ENCODE results near the gene GOT1.

GOT1 gene

DNA sequence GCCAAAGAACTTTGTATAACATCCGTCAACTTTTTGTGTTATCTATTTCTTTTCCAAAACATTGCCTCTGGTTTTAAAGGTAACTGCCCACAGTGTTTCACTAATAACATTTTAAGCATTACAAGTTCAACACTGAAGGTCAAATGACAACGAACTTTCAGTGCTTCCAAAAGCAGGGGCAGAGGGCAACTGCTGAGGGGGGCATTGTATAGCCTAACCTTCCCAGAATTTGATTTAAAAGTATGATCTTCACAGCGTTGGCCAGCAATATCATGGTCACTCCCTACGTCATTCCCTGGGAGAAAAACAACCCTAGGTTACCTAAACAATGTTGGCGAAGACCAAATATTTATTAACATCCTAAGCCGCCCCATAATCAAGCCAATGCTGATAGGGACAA is 2.5 kb upstream of the GOT1 start:
- DNase-seq = no peak

DNA sequence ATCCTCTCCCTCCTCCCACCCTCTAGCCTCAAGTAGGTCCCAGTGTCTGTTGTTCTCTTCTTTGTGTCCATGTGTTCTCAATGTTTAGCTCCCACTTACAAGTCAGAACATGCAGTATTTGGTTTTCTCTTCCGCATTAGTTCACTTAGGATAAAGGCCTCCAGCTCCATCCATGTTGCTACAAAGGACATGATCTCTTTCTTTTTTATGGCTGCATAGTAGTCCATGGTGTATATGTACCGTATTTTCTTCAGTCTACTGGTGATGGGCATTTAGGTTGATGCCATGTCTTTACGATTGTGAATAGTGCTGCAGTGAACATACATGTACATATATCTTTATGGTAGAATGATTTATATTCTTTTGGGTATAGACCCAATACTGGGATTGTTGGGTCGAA is 1.6 kb upstream of the GOT1 start:
- DNase-seq = no peak

DNA sequence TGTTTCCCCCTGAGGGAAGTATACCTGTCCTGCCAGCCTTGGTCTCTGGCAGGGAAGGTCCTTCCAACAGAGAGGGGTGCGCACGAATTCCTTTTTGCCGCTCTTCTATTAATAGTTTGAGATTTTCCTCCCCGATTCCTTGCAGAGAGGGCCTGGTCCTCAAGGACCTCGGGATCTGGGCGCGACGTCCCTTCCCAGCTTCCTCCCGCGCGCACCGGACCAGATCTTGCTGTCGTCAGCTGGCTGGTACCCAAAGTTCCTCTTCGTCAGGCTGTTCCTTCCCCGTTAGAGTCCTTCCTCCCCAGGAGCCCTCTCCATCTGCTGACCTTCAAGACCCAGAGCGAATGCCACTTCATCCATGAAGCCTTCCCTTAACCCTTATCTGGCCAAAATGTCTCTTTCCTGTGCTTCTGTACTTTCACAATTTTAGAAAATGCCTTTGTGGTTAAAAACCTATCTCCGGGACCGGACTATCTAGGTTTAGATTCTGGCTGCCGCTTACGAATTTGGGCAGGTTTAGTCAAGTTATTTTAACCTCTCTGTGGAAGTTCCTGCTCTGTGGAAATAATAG is 851 bp upstream of the GOT1 start:
- peak in 1 of 2 experiments; percentile 35 for DNase-seq

- DNase-seq = no peak
These were observed 341 bp downstream of the GOT1 start for GRCh38 chr10:99430116-99430450.

DNA sequence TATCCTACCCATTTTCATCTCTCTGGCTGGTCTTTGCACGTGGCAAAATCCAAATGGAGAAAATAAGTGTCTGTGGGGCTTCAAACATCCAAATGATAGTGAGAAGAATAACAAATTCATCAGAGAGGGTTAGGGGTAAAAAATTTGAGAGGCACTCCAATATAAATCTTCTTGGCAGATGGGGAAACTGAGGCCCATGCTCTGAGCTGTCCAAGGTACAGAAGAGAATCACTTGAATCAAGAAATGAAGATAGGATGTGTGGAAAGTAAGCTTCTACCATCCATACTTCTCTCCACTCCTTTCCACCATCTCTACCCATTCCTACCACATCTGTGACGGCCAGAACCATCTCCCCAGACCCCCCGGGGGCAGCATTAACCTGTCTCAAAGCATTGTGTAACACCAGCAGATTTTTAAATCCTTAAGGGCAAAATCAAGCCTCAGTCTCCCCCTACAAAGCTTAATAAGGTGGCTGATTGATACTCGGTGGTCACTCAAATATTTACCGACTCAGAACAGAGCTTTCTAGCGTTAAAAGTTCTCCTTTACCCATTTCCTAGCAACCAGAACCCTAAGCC is 818 bp downstream of the GOT1 start:
- DNase-seq = no peak

DNA sequence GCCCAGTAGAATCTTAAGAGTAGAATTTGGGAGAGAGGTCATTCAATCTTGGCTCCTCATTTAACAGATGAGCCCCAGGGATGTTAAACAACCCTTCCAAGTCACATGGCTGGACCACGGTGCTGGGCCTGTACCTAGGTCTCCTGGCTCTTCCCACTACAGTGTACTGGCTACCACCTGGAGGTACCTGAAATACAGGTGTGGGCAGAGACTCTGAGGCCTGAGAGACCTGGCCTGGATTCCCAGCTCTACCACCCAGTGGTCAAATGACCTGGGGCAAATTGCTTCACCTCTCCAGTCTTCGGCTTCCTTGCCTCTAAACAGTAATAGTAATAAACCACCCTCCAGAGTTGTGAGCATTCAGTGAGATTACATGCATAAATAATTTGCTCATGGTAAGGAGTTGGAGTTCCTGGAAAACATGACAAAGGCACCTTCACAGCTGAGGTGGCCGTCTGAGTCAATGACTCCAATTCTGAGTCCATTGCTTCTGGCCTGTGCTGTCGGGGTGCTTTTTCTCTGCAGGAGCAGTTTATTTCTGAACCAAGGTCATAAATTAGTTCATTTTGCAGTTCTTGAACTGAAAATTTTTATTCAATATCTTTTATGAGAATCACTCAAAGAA is 2.7 kb downstream of the GOT1 start:
- DNase-seq = no peak

- DNase-seq = no peak
These were observed 3.7 kb downstream of the GOT1 start for GRCh38 chr10:99426689-99427088.

DNA sequence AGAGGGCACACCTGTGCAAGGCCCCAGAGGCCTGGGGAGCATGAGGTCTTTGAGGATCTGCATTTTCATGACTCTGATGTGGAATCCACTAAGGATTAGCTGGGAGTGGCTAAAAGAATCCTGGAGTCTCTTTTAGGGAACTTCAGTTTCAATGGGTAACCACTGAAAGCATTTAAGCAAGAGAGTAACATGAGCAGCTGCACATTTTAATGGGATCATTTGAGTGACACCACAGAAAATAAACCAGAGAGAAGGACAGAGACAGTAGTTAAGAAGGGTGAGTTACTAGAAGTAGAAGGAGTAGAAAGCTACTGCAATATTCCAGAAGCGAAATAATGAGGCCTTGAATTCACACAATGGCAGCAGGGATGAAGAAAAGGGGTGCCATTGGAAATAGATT is 5.2 kb downstream of the GOT1 start:
- no peak for DNase-seq

DNA sequence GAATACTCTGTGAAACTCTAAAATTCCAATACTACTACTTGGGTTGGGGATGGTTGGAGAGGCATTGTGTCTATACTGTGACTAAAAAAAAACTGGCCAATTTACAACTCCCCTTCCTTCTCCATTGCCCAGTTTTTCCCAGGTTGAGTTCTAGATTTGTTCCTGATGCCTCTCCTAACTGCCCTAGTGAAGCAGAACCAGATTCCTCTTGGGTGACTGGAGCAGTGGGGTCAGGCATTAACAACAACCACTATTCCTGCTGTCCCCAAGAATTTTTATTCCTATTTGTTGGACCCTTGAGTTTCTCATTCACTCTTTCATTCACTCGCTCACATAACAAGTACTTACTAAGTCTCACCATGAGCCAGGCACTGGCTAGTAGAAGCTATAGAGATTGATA is 5.8 kb downstream of the GOT1 start:
- DNase-seq = no peak

- no peak for DNase-seq
These were observed 7.8 kb downstream of the GOT1 start for GRCh38 chr10:99422529-99423096.

DNA sequence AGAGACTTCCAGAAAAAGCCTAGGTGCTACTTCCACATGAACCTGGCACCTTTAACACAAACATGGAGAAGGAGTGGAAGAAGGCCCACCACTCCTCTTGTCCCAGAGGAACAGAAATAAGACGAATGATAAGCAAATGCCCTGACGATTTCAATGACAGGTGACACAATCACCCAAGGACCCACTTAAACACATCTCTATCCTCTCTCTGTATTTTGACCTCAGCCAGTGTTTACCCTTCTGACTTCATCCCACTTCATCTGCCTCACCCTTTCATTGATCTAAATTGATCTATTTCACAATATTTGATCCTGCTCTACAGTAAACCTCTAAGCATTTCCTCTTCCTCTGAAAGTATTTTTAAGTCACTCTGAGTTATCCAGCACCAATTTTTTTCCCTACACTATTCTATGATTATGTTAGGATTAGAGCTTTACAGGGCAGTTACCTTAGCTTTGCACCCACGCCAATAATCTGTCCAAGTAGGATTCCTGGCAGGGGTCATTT is 9.1 kb downstream of the GOT1 start:
- DNase-seq = no peak

- DNase-seq = no peak
These were observed 10.7 kb downstream of the GOT1 start for GRCh38 chr10:99419688-99420087.

DNA sequence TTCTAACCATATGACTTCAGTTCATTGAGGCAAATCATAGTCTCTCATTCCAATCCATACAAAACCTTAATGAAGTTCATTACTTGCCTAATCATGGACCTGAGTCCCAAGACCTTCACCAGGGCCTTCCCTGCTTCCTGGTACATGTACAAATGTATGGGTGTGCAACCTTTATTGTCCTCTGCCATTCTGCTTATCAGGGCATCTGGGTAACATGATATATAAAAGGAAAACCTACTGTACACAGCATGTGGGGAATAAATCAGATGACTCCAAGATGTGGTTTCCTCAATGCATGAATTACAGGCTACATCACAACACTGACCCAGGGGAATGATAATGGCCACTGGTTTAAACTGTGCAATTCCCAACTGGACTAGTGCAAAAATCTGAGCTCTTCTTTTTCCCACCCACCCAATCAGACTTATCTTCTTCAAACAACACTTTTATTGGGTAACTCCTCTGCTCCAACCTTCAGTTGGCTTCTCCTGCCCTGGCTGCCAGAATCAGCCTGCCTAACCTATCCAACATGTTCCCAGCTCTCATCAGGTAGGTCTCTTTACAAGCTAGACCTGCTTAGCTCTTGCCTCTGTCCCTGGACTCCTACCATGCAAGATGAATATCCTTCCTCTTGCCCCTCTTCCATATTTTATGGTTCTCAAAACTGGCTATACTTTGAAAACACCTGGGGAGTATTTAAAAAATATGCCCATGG is 11.4 kb downstream of the GOT1 start:
- DNase-seq = no peak

GRCh38 chr10:99412099-99412498 is 18.3 kb downstream of the GOT1 start:
- DNase-seq = no peak

- no peak for DNase-seq
These were observed 18.9 kb downstream of the GOT1 start for GRCh38 chr10:99411546-99411945.

GRCh38 chr10:99410876-99411275 is 19.5 kb downstream of the GOT1 start:
- DNase-seq = no peak

- DNase-seq = no peak
These were observed 20.3 kb downstream of the GOT1 start for GRCh38 chr10:99410146-99410545.

- DNase-seq = no peak
These were observed 24.3 kb downstream of the GOT1 start for GRCh38 chr10:99406149-99406548.

GRCh38 chr10:99403674-99404073 is 26.8 kb downstream of the GOT1 start:
- DNase-seq = no peak

DNA sequence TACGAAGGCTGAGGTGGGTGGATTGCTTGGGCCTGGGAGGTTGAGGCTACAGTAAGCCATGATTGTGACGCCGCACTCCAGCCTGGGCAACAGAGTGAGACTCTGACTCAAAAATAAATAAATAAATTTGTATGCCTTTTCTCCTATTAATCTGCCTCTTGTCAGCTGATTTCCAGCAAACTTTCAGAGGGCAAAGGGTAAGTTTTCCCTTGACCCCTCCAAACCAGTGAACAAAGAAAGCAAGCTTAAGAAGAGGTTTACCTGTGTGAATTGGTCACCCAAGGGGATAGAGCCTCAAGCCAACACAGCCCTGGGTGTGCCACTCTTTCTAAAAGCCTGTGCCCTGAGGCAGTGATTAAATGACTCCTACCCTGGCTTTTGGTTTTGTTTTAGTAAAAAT is 30.8 kb downstream of the GOT1 start:
- DNase-seq = no peak

GRCh38 chr10:99396471-99396870 is 34.0 kb downstream of the GOT1 start:
- no peak for DNase-seq

GRCh38 chr10:99395750-99396445 is 34.5 kb downstream of the GOT1 start:
- no peak for DNase-seq

DNA sequence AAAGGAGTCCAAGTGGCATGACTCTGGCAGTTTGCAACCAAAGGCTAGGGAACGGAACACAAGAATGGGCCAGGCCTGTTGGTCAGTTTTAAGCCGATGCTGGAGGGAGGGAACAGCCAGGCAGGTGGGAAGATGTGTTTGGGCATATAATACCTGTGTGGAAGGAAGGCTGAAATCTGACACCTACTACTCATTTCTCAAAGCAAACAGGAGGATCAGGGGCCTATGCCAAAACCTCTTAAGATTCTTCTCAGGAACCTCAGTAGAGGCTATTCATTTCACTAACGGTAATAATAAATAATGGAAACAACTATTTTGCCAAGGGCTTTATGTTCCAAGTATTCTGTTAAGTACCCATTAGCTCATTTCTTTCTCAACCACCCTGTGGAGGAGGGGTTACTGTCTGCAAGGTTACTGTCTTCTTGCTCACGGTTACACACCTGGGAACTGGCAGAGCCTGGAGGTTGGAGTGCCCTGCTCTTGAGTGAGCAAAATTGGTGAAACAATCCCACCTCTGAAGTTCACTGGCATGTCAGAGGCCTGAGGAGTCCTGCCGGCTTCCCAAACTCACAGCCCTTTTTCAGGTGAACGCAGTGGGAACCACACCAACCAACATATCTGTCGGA is 35.5 kb downstream of the GOT1 start:
- DNase-seq = no peak

Data from NCI-H526 (cell line).